K562 (cell line): Measurements from ENCODE around the gene EP300. TPM values are rescaled to one million over a fixed set of nuclear protein-coding genes. Genes with fewer than 3 reads are reported as not detected.

Experiments
- ARID3B ChIP-seq: fragments of 250-450 bp; sonication (Bioruptor Pico); IDR thresholded peaks from 2 replicates; pipeline ENCODE4 v1.4.0; 2020; ENCODE audit warnings: borderline replicate concordance
- E2F6 ChIP-seq, 2 experiments: IDR thresholded peaks; 2 replicates each; pipeline ENCODE4 v1.6.1; 2011; ENCODE audit warnings: borderline replicate concordance in 1 of 2, control low read depth in 1 of 2, low read depth in 1 of 2, low read length in 1 of 2, mild to moderate bottlenecking in 1 of 2, mixed read lengths in 1 of 2, moderate library complexity in 1 of 2; ENCODE audit not compliant: insufficient read depth in 1 of 2, insufficient read length in 1 of 2, poor library complexity in 1 of 2, severe bottlenecking in 1 of 2; ENCODE audit errors: extremely low read depth in 1 of 2
- JUN ChIP-seq, 2 experiments: sonication (generic) in 1 of 2; formaldehyde crosslinking in 1 of 2; IDR thresholded peaks; 2 replicates each; pipeline versions ENCODE4 v1.6.1 to v1.8.0; 2012 to 2022; ENCODE audit warnings: borderline replicate concordance in 2 of 2, mild to moderate bottlenecking in 2 of 2, improper control_type of control experiment in 1 of 2, low read depth in 1 of 2, low read length in 1 of 2, missing genetic modification reagents in 1 of 2
- L3MBTL2 ChIP-seq: fragments of 450-650 bp; IDR thresholded peaks from 2 replicates; pipeline ENCODE4 v1.6.1; 2016; ENCODE audit warnings: mild to moderate bottlenecking, moderate library complexity
- MAFG ChIP-seq: fragments of 450-650 bp; conservative IDR thresholded peaks from 2 replicates; pipeline ENCODE4 v1.6.1; 2016; ENCODE audit warnings: missing genetic modification characterization, missing compliant biosample characterization
- PKNOX1 ChIP-seq: fragments of 450-650 bp; IDR thresholded peaks from 2 replicates; pipeline ENCODE4 v1.6.1; 2016
- POLR2A ChIP-seq: fragments of 450-650 bp; conservative IDR thresholded peaks from 2 replicates; pipeline ENCODE4 v1.6.1; 2016
- SMAD3 ChIP-seq: fragments of 450-650 bp; formaldehyde crosslinking; conservative IDR thresholded peaks from 2 replicates; pipeline ENCODE4 v1.4.0; 2020; ENCODE audit warnings: mild to moderate bottlenecking
- ZBED1 ChIP-seq: IDR thresholded peaks from 2 replicates; pipeline ENCODE4 v1.6.1; 2014
- ZNF277 ChIP-seq: fragments of 250-450 bp; sonication (Bioruptor Pico); IDR thresholded peaks from 2 replicates; pipeline ENCODE4 v1.8.0; 2022; ENCODE audit warnings: inconsistent platforms, mild to moderate bottlenecking, moderate library complexity, borderline replicate concordance
- polyA plus RNA-seq, 8 experiments: library from polyadenylated mRNA; depleted of rRNA in 4 of 8; stranded (reverse) in 5 of 8; unstranded in 3 of 8; fragments of >200 nt; fragmentation: Nextera tagmentation in 2 of 8; fragmentation: Illumina TruSeq in 1 of 8; extraction: Ambion mirVana in 2 of 8; extraction: Trizol in 1 of 8; gene quantifications; 2 replicates each; pipeline versions ENCODE4 v1.2.1 to v1.2.3, GENCODE V29; 2011 to 2014; ENCODE audit warnings: inconsistent platforms in 1 of 8, missing spikeins in 1 of 8
- total RNA-seq, 7 experiments: library from RNA; depleted of rRNA in 6 of 7; stranded (reverse); fragments of >200 nt in 6 of 7; fragmentation: Illumina TruSeq in 2 of 7; extraction: Trizol in 2 of 7; gene quantifications; 2 replicates each; pipeline versions ENCODE4 v1.2.1 to v1.2.3, GENCODE V29; 2011 to 2021; ENCODE audit warnings: low replicate concordance in 1 of 7

The EP300 gene
- total and polyA plus RNA-seq, 9 of the 15 experiments (the other 6 are each of a cell fraction or from before 2014, with no cell fraction given) = 2.2 to 28.6 (median 10.9) TPM

- TF ChIP-seq L3MBTL2 (0 out of 2 replicates have a peak, but pooled peaks have one; percentile 16), SMAD3 (no peak), ZBED1 (no peak), PKNOX1 (no peak), JUN (IDR thresholded peaks at IDR 0.05; ENCODE audit: borderline replicate concordance, low read depth, low read length) (no peak), JUN (CRISPR knock-in tag; IDR thresholded peaks at IDR 0.05; ENCODE audit: borderline replicate concordance) (no peak), ZNF277 (CRISPR knock-in tag) (no peak), POLR2A (no peak), MAFG (no peak), ARID3B (CRISPR knock-in tag) (no peak), E2F6 (IDR thresholded peaks at IDR 0.05; ENCODE audit: borderline replicate concordance in 1 of 2, extremely low read depth in 1 of 2, insufficient read depth in 1 of 2, insufficient read length in 1 of 2, low read depth in 1 of 2, low read length in 1 of 2, poor library complexity in 1 of 2, severe bottlenecking in 1 of 2) (peak in 1 of 2 experiments; percentile 60)
Measured at GRCh38 chr22:41074466-41074865, 17.9 kb upstream of the EP300 start (continued).
